Measurements from ENCODE around the gene DNAH14. TPM values are rescaled to one million over a fixed set of nuclear protein-coding genes. Genes with fewer than 3 reads are reported as not detected.

The DNAH14 gene
- total and polyA plus RNA-seq, 2 donors (not counting 3 experiments of a cell fraction or from before 2014, with no cell fraction given) = 1.5 to 7.1 TPM

GRCh38 chr1:225428068-225428880, 498.8 kb downstream of the DNAH14 start:
- H3K4me2 ChIP-seq (ENCODE audit: insufficient read depth, low read length) = peak overlapping the region; percentile 90
- intact Hi-C loops (cut with micrococcal nuclease) (loop anchor here (1.0 to 5.0 kb wide), 4 partner anchors 17 to 1596 kb away; partner anchors contain the start of gene H3-3A), dilution Hi-C loops (cut with MboI; ENCODE audit: extremely low pct_ligation_motif_present, low sequenced_read_pairs) (no loop called here)
- H3K9me3 ChIP-seq (replicated peaks; ENCODE audit: control insufficient read depth, insufficient read depth, low read length) = no peaks in the 10 kb centered on the region
- TF ChIP-seq, protein P1, sequence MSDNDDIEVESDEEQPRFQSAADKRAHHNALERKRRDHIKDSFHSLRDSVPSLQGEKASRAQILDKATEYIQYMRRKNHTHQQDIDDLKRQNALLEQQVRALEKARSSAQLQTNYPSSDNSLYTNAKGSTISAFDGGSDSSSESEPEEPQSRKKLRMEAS (IDR thresholded peaks at IDR 0.05; ENCODE audit: insufficient read depth, insufficient read length) = no peak
- TF ChIP-seq EZH2 (IDR thresholded peaks at IDR 0.05; ENCODE audit: borderline replicate concordance, low read depth, low read length, severe bottlenecking) (no peak), POLR2AphosphoS5 (IDR thresholded peaks at IDR 0.05; ENCODE audit: insufficient read depth, low read depth, low read length) (peak; percentile 64), MYC (IDR thresholded peaks at IDR 0.05; ENCODE audit: low read depth, low read length) (no peak), FOS (IDR thresholded peaks at IDR 0.05; ENCODE audit: borderline replicate concordance, insufficient read depth, low read length) (peak; percentile 27), POLR2A (IDR thresholded peaks at IDR 0.05; ENCODE audit: low read depth, low read length) (peak; percentile 23)
- peak; percentile 87 for FAIRE-seq
- peaks cover 46% of the 10 kb centered on the region for H3K79me2 ChIP-seq (ENCODE audit: control insufficient read depth, insufficient read depth, low read length)
- H3K4me1 ChIP-seq (ENCODE audit: control insufficient read depth, extremely low read depth, insufficient read depth, low read length) = peaks cover 39% of the 10 kb centered on the region
- peak overlapping the region; percentile 37 to 79 (median 68) for H3K4me3 ChIP-seq (replicated peaks in 1 of 3; ENCODE audit: insufficient read depth in 1 of 3, low read depth in 1 of 3, low read length in 3 of 3)
- CTCF ChIA-PET = interaction anchor here (0.9 to 4.8 kb wide), 8 partner anchors 12 to 697 kb away, joined by 3 to 31 read pairs (median 4); no protein-coding TSS in a partner anchor
- peaks cover 0 to 1% of the 10 kb centered on the region in 2 experiments for H3K27me3 ChIP-seq (ENCODE audit: control insufficient read depth in 2 of 2, insufficient read depth in 2 of 2, low read length in 2 of 2)
- POLR2A ChIA-PET = interaction anchor here (1.2 kb wide), 1 partner anchor 17 kb away, joined by 3 read pairs; no protein-coding TSS in a partner anchor
- TSS peak; percentile 90 for BruUV-seq (replicated peaks)
- peaks cover 4% of the 10 kb centered on the region for H4K20me1 ChIP-seq (replicated peaks; ENCODE audit: control insufficient read depth, extremely low read depth, insufficient read depth, low read length)
- H3K9ac ChIP-seq (replicated peaks; ENCODE audit: extremely low read depth, insufficient read depth, low read length) = peak overlapping the region; percentile 76
- H2AFZ ChIP-seq (ENCODE audit: low read depth, low read length) = peak overlapping the region; percentile 66
- no peaks in the 10 kb centered on the region for H3K36me3 ChIP-seq (ENCODE audit: control insufficient read depth in 2 of 2, extremely low read depth in 1 of 2, insufficient read depth in 2 of 2, low read length in 2 of 2)
- DNase-seq (ENCODE audit: low read depth, low spot score) = peak; percentile 90
- peak overlapping the region; percentile 75 for H3K27ac ChIP-seq (ENCODE audit: insufficient read depth, low read depth, low read length)
- no peaks in the 10 kb centered on the region for H3K9me1 ChIP-seq (replicated peaks; ENCODE audit: control insufficient read depth, extremely low read depth, insufficient read depth, low read length)

Measured in endothelial cell of umbilical vein (primary cell).